Gastrocnemius medialis (tissue), 4 donors: Measurements from ENCODE around the gene RPL38.

Source experiments
- CTCF ChIP-seq, 5 experiments: fragments of 450-650 bp in 3 of 5; fragments of 200-600 bp in 2 of 5; sonication (generic) in 2 of 5; IDR thresholded peaks in 4 of 5; conservative IDR thresholded peaks in 1 of 5; 1 replicate in 4 of 5; 2 replicates in 1 of 5; pipeline ENCODE4 v1.5.1; 2016 to 2019; ENCODE audit warnings: antibody characterized with exemption in 5 of 5, mild to moderate bottlenecking in 3 of 5, moderate library complexity in 3 of 5
- POLR2A ChIP-seq, 2 donors: fragments of 450-650 bp; IDR thresholded peaks; one replicate each; pipeline ENCODE4 v1.6.1; 2017; ENCODE audit warnings: antibody characterized with exemption in 2 of 2, mild to moderate bottlenecking in 2 of 2, moderate library complexity in 2 of 2

DNA sequence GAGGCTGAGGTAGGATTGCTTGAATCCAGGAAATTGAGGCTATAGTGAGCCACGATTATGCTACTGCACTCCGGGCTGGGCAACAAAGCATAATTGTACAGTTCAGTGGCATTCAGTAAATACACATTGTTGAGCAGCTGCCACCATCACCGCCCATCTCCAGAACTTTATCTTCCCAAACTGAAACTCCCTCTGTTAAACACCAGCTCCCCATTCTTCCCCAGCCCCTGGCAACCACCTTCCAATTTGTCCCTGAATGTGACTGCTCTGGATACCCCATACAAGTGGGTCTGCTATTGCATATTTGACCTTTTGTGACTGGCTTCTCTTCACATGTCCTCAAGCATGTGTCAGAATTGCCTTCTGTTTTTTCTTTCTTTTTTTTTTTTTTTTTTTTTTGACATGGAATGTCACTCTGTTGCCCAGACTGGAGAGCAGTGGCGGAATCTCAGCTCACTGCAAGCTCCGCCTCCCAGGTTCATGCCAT is 2.9 kb downstream of the RPL38 start:
- TF ChIP-seq CTCF (IDR thresholded peaks at IDR 0.05 in 4 of 5, conservative IDR thresholded peaks at IDR 0.05 in 1 of 5) (no peak), POLR2A (IDR thresholded peaks at IDR 0.05) (no peak)
